ENCODE results near the gene ZBED4.

DNA sequence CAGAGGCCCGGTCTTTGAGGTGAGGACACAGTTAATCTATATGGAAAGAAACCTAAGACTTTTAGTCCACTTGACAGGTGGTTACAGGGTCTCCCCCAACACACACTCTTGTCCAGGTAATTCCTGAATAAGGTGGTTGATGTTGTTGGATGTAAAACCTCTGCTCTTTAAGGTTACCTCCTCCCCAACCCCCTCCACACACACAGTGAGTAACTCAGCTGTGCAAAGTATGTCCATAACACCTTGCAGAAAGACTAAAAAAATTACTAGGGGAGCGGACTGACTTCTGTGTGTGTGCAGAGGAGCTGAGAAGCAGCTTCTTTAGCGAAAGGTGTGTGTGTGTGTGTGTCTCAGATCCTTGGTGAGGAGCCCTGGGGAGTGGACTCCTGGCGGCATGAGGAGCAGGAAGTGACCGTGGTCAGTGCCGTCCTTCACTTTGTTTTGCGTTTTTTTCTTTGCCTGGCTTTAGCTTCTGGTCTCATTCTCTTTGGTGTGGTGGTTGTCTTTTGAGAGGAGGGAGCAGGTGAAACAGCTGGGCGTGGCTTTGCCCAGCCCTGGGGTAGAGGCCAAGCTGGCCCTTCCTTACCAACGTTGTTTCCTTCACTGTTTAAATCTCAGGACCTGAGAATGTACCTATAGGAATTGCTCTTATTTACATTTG lies 1.7 kb downstream of the ZBED4 start:
- TF ChIP-seq, protein P1, sequence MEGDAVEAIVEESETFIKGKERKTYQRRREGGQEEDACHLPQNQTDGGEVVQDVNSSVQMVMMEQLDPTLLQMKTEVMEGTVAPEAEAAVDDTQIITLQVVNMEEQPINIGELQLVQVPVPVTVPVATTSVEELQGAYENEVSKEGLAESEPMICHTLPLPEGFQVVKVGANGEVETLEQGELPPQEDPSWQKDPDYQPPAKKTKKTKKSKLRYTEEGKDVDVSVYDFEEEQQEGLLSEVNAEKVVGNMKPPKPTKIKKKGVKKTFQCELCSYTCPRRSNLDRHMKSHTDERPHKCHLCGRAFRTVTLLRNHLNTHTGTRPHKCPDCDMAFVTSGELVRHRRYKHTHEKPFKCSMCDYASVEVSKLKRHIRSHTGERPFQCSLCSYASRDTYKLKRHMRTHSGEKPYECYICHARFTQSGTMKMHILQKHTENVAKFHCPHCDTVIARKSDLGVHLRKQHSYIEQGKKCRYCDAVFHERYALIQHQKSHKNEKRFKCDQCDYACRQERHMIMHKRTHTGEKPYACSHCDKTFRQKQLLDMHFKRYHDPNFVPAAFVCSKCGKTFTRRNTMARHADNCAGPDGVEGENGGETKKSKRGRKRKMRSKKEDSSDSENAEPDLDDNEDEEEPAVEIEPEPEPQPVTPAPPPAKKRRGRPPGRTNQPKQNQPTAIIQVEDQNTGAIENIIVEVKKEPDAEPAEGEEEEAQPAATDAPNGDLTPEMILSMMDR (conservative IDR thresholded peaks at IDR 0.05; ENCODE audit: low read depth in 2 of 2) = no peak
- no peak for TF ChIP-seq EZH2 (IDR thresholded peaks at IDR 0.05; ENCODE audit: low read depth, unreplicated experiment)
- TF ChIP-seq, protein P2, sequence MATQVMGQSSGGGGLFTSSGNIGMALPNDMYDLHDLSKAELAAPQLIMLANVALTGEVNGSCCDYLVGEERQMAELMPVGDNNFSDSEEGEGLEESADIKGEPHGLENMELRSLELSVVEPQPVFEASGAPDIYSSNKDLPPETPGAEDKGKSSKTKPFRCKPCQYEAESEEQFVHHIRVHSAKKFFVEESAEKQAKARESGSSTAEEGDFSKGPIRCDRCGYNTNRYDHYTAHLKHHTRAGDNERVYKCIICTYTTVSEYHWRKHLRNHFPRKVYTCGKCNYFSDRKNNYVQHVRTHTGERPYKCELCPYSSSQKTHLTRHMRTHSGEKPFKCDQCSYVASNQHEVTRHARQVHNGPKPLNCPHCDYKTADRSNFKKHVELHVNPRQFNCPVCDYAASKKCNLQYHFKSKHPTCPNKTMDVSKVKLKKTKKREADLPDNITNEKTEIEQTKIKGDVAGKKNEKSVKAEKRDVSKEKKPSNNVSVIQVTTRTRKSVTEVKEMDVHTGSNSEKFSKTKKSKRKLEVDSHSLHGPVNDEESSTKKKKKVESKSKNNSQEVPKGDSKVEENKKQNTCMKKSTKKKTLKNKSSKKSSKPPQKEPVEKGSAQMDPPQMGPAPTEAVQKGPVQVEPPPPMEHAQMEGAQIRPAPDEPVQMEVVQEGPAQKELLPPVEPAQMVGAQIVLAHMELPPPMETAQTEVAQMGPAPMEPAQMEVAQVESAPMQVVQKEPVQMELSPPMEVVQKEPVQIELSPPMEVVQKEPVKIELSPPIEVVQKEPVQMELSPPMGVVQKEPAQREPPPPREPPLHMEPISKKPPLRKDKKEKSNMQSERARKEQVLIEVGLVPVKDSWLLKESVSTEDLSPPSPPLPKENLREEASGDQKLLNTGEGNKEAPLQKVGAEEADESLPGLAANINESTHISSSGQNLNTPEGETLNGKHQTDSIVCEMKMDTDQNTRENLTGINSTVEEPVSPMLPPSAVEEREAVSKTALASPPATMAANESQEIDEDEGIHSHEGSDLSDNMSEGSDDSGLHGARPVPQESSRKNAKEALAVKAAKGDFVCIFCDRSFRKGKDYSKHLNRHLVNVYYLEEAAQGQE (IDR thresholded peaks at IDR 0.05; ENCODE audit: unreplicated experiment) = no peak
- no peak for TF ChIP-seq EZH2phosphoT487 (IDR thresholded peaks at IDR 0.05; ENCODE audit: unreplicated experiment)
- TF ChIP-seq POLR2AphosphoS5 (IDR thresholded peaks at IDR 0.05; ENCODE audit: low read depth) = no peak
- TF ChIP-seq NANOG (IDR thresholded peaks at IDR 0.05; ENCODE audit: borderline replicate concordance) = no peak
